IMR-90 (cell line): Measurements from ENCODE around the gene TAF1D. TPM values are rescaled to one million over a fixed set of nuclear protein-coding genes. Genes with fewer than 3 reads are reported as not detected.

ENCODE experiments used
- ATAC-seq: fragments of 200-7000 bp; cut with Tn5 transposase; 2 replicates; pipeline ENCODE4 v1.9.1; 2020; ENCODE audit warnings: low read depth, mild to moderate bottlenecking, moderate library complexity
- BruUV-seq: library from RNA; stranded (reverse); fragments of 400-500 nt; replicated peaks from 2 replicates; lab custom pipeline; 2021; lab: Mats Ljungman, UMichigan
- CTCF ChIA-PET: fragments of 300-600 bp; formaldehyde crosslinking; extraction: SDS; loops from one replicate; lab custom pipeline; 2021; ENCODE audit warnings: antibody characterized with exemption; lab: Yijun Ruan, JAX
- POLR2A ChIA-PET: fragments of 300-600 bp; sonication (Branson Sonifier 250); formaldehyde crosslinking; loops from one replicate; lab custom pipeline; 2022; ENCODE audit warnings: antibody characterized with exemption; ENCODE audit not compliant: unreplicated experiment; lab: Charles Lee
- DNase-seq: peaks from one replicate; pipeline ENCODE4 v3.0.0; 2013
- H2AFZ ChIP-seq: replicated peaks from 2 replicates; pipeline ENCODE3; 2013; ENCODE audit warnings: low read length, mild to moderate bottlenecking; ENCODE audit not compliant: poor library complexity
- H2AK5ac ChIP-seq: 2 replicates; pipeline ENCODE4 v1.6.1; 2013; ENCODE audit warnings: low read depth, low read length, inconsistent platforms
- H2AK9ac ChIP-seq: replicated peaks from 2 replicates; pipeline ENCODE3; 2013; ENCODE audit warnings: mild to moderate bottlenecking, low read depth, low read length, moderate library complexity; ENCODE audit not compliant: poor library complexity
- H2BK120ac ChIP-seq: 2 replicates; pipeline ENCODE4 v1.6.1; 2013; ENCODE audit warnings: low read depth, low read length, inconsistent platforms
- H2BK15ac ChIP-seq: 3 replicates; pipeline ENCODE4 v1.6.1; 2013; ENCODE audit warnings: low read depth, low read length, inconsistent platforms
- H2BK20ac ChIP-seq: 2 replicates; pipeline ENCODE4 v1.6.1; 2013; ENCODE audit warnings: low read depth, mild to moderate bottlenecking, inconsistent platforms, low read length, moderate library complexity
- H2BK5ac ChIP-seq: 2 replicates; pipeline ENCODE4 v1.6.1; 2013; ENCODE audit warnings: mild to moderate bottlenecking, low read depth, low read length, inconsistent platforms; ENCODE audit not compliant: poor library complexity, severe bottlenecking
- H3K14ac ChIP-seq: replicated peaks from 2 replicates; pipeline ENCODE4 v1.6.1; 2013; ENCODE audit warnings: low read depth, low read length, inconsistent platforms
- H3K18ac ChIP-seq: 2 replicates; pipeline ENCODE4 v1.6.1; 2013; ENCODE audit warnings: low read depth, low read length, control low read depth
- H3K23ac ChIP-seq: 2 replicates; pipeline ENCODE4 v1.6.1; 2013; ENCODE audit warnings: low read depth, low read length, inconsistent platforms
- H3K27ac ChIP-seq: 2 replicates; pipeline ENCODE4 v1.5.1; 2013; ENCODE audit warnings: mild to moderate bottlenecking, control low read depth, low read length; ENCODE audit not compliant: insufficient read depth
- H3K27me3 ChIP-seq: 2 replicates; pipeline ENCODE4 v1.6.1; 2013; ENCODE audit warnings: low read length; ENCODE audit not compliant: control insufficient read depth, insufficient read depth
- H3K36me3 ChIP-seq: 2 replicates; pipeline ENCODE4 v1.6.1; 2013; ENCODE audit warnings: low read length, mixed read lengths; ENCODE audit not compliant: control insufficient read depth, insufficient read depth
- H3K4ac ChIP-seq: 2 replicates; pipeline ENCODE4 v1.6.1; 2013; ENCODE audit warnings: low read depth, low read length, inconsistent platforms
- H3K4me1 ChIP-seq: 2 replicates; pipeline ENCODE4 v1.6.1; 2013; ENCODE audit warnings: low read length, mixed read lengths; ENCODE audit not compliant: control insufficient read depth, insufficient read depth
- H3K4me2 ChIP-seq: 2 replicates; pipeline ENCODE4 v1.6.1; 2013; ENCODE audit warnings: low read depth, mild to moderate bottlenecking, control low read depth, low read length, moderate library complexity
- H3K4me3 ChIP-seq: 2 replicates; pipeline ENCODE4 v1.5.1; 2013; ENCODE audit warnings: low read depth, mild to moderate bottlenecking, control low read depth, low read length, moderate library complexity; ENCODE audit not compliant: insufficient read depth
- H3K56ac ChIP-seq: 2 replicates; pipeline ENCODE4 v1.6.1; 2013; ENCODE audit warnings: low read length, inconsistent platforms; ENCODE audit not compliant: insufficient read depth; ENCODE audit errors: extremely low read depth
- H3K79me1 ChIP-seq, 2 experiments: 2 replicates each; pipeline ENCODE4 v1.6.1; 2013; ENCODE audit warnings: low read length in 2 of 2, inconsistent platforms in 1 of 2, low read depth in 1 of 2
- H3K9ac ChIP-seq: 2 replicates; pipeline ENCODE4 v1.6.1; 2013; ENCODE audit warnings: low read depth, low read length, control low read depth
- H3K9me1 ChIP-seq: 2 replicates; pipeline ENCODE4 v1.6.1; 2013; ENCODE audit warnings: low read length, inconsistent platforms; ENCODE audit not compliant: insufficient read depth
- H3K9me3 ChIP-seq: 2 replicates; pipeline ENCODE4 v1.6.1; 2013; ENCODE audit warnings: low read length; ENCODE audit not compliant: control insufficient read depth, insufficient read depth
- H4K20me1 ChIP-seq: 2 replicates; pipeline ENCODE4 v1.6.1; 2013; ENCODE audit warnings: low read length, inconsistent platforms; ENCODE audit not compliant: insufficient read depth
- H4K5ac ChIP-seq: 2 replicates; pipeline ENCODE4 v1.6.1; 2013; ENCODE audit warnings: mild to moderate bottlenecking, low read depth, low read length, control low read depth
- H4K8ac ChIP-seq, 2 experiments: 2 replicates each; pipeline ENCODE4 v1.6.1; 2013; ENCODE audit warnings: low read depth in 2 of 2, low read length in 2 of 2, control low read depth in 1 of 2, inconsistent platforms in 1 of 2
- H4K91ac ChIP-seq: 2 replicates; pipeline ENCODE4 v1.6.1; 2013; ENCODE audit warnings: low read depth, low read length, inconsistent platforms; ENCODE audit not compliant: insufficient read depth
- BHLHE40 ChIP-seq: fragments of 150-350 bp; IDR thresholded peaks from 2 replicates; pipeline ENCODE4 v1.6.1; 2016; ENCODE audit warnings: mild to moderate bottlenecking, low read depth, low read length
- CEBPB ChIP-seq: IDR thresholded peaks from 2 replicates; pipeline ENCODE4 v1.6.1; 2012; ENCODE audit warnings: low read depth, low read length, improper control_type of control experiment
- CHD1 ChIP-seq: IDR thresholded peaks from 2 replicates; pipeline ENCODE4 v1.6.1; 2012; ENCODE audit warnings: low read depth, low read length, improper control_type of control experiment
- FOS ChIP-seq: fragments of 150-350 bp; IDR thresholded peaks from 2 replicates; pipeline ENCODE4 v1.6.1; 2016; ENCODE audit warnings: low read depth, low read length
- MAFK ChIP-seq: IDR thresholded peaks from 2 replicates; pipeline ENCODE4 v1.6.1; 2012; ENCODE audit warnings: low read depth, low read length, improper control_type of control experiment
- MAZ ChIP-seq: IDR thresholded peaks from 2 replicates; pipeline ENCODE4 v1.6.1; 2012; ENCODE audit warnings: low read depth, mild to moderate bottlenecking, low read length, improper control_type of control experiment, moderate library complexity, borderline replicate concordance
- MXI1 ChIP-seq: IDR thresholded peaks from 2 replicates; pipeline ENCODE4 v1.6.1; 2012; ENCODE audit warnings: low read depth, mild to moderate bottlenecking, low read length, moderate library complexity, borderline replicate concordance
- NFE2L2 ChIP-seq: fragments of 150-350 bp; IDR thresholded peaks from 2 replicates; pipeline ENCODE4 v1.6.1; 2016; ENCODE audit warnings: low read depth, mild to moderate bottlenecking, low read length
- POLR2A ChIP-seq: IDR thresholded peaks from 2 replicates; pipeline ENCODE4 v1.6.1; 2012; ENCODE audit warnings: mild to moderate bottlenecking, low read depth, low read length
- RAD21 ChIP-seq: IDR thresholded peaks from 2 replicates; pipeline ENCODE4 v1.6.1; 2012; ENCODE audit warnings: low read length, improper control_type of control experiment
- RCOR1 ChIP-seq: IDR thresholded peaks from 2 replicates; pipeline ENCODE4 v1.6.1; 2012; ENCODE audit warnings: mild to moderate bottlenecking, low read length, improper control_type of control experiment; ENCODE audit not compliant: insufficient replicate concordance
- RFX5 ChIP-seq: IDR thresholded peaks from 2 replicates; pipeline ENCODE4 v1.8.0; 2012; ENCODE audit warnings: low read depth, mild to moderate bottlenecking, low read length, moderate library complexity
- SMC3 ChIP-seq: fragments of 150-350 bp; IDR thresholded peaks from 2 replicates; pipeline ENCODE4 v1.6.1; 2016; ENCODE audit warnings: low read depth, mild to moderate bottlenecking, antibody characterized with exemption, low read length, moderate library complexity
- WGBS, 2 experiments: methylation state at CpG; one replicate each; pipeline versions ENCODE4 v1.1.5 to v1.1.7; 2013; ENCODE audit warnings: missing lambda C conversion rate in 2 of 2; ENCODE audit not compliant: insufficient read length in 1 of 2; ENCODE audit errors: extremely low coverage in 2 of 2; 5-methylcytosine and 5-hydroxymethylcytosine counted together
- dilution Hi-C: fragments of 300-500 bp; cut with HindIII; formaldehyde crosslinking; loops from one replicate; pipeline ENCODE4 v1.14.3; 2018; ENCODE audit warnings: low sequenced_read_pairs; ENCODE audit not compliant: unreplicated experiment
- in situ Hi-C: fragments of 300-500 bp; cut with MboI; formaldehyde crosslinking; loops from 3 replicates; pipeline ENCODE4 v1.14.3; 2019; ENCODE audit warnings: low sequenced_read_pairs, inconsistent platforms, mixed read lengths
- intact Hi-C: fragments of 100-400 bp; cut with micrococcal nuclease; formaldehyde crosslinking; loops from 2 replicates; pipeline ENCODE4 v1.10.0; 2022
- polyA plus RNA-seq, 3 experiments: library from polyadenylated mRNA; depleted of rRNA; stranded (reverse); fragments of >200 nt; gene quantifications; 2 replicates each; pipeline ENCODE4 v1.2.3, GENCODE V29; 2012; ENCODE audit warnings: low replicate concordance in 1 of 3
- total RNA-seq: library from RNA; depleted of rRNA; stranded (reverse); fragments of >200 nt; gene quantifications from 2 replicates; pipeline ENCODE4 v1.2.3, GENCODE V29; 2012
- TF ChIP-seq, protein P1 (sequence below): fragments of 150-350 bp; IDR thresholded peaks from 2 replicates; pipeline ENCODE4 v1.6.1; 2016; ENCODE audit warnings: low read depth, mild to moderate bottlenecking, low read length, moderate library complexity, borderline replicate concordance
- TF ChIP-seq, protein P2 (sequence below): conservative IDR thresholded peaks from 2 replicates; pipeline ENCODE4 v1.5.1; 2012; ENCODE audit warnings: mild to moderate bottlenecking, low read depth, low read length, improper control_type of control experiment
- TF ChIP-seq, protein P3 (sequence below): fragments of 150-350 bp; IDR thresholded peaks from 2 replicates; pipeline ENCODE4 v1.6.1; 2017; ENCODE audit warnings: mild to moderate bottlenecking, antibody characterized with exemption, low read length, low read depth

Gene TAF1D
- total and polyA plus RNA-seq, 2 of the 4 experiments (the other 2 are of a cell fraction): 56.8 to 133 TPM

DNA sequence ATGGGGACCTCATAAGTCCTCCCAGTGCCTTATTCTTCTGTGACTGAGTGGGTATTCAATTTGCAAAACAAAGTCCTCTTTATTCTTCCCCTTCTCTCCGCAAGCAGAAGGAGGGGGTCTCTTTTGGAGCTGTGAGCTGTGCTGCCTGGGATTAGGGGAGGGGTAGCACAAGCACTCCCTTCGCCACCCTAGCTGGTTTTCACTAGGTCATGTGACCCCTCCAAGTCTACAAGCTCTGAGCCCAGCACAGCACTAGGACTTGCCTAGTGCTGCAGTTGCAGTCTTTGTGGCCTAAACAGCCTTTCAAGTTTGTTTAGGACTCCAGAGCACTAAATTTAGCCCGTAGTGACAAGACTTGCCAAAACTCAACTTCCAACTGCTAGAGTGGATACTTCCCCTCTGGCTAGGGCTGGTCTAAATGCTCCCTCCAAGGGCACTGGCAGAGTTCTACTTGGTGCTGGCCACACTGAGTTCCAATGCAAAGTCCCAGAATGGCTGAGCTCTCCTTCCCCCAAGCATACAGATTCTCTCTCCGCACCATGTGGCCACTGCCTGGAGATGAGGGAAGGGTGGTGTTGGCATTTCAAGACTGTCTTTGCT, 25.4 kb downstream of the TAF1D start:
- CTCF ChIA-PET: no interaction called here
- no peak overlapping the region for H3K14ac ChIP-seq
- no peaks in the 10 kb centered on the region for H3K9me3 ChIP-seq
- no peak overlapping the region for H4K91ac ChIP-seq
- H3K27ac ChIP-seq: no peak overlapping the region
- H4K5ac ChIP-seq: no peak overlapping the region
- no peak overlapping the region for H2AK9ac ChIP-seq
- H3K27me3 ChIP-seq: no peaks in the 10 kb centered on the region
- POLR2A ChIA-PET: no interaction called here
- no peak overlapping the region for H3K56ac ChIP-seq
- WGBS, 2 experiments: no CpG with 5 or more reads among the region's 4 CpGs
- H3K23ac ChIP-seq: no peak overlapping the region
- H3K4me3 ChIP-seq: no peak overlapping the region
- H3K36me3 ChIP-seq: peaks cover 18% of the 10 kb centered on the region
- H3K9me1 ChIP-seq: 0 out of 2 replicates have a peak, but pooled peaks cover 4% of the 10 kb centered on the region
- no peak overlapping the region for H2BK120ac ChIP-seq
- H3K9ac ChIP-seq: no peak overlapping the region
- H3K18ac ChIP-seq: no peak overlapping the region
- no peak for DNase-seq
- intact Hi-C loops (no loop called here), dilution Hi-C loops (no loop called here), in situ Hi-C loops (no loop called here)
- H4K8ac ChIP-seq: no peak overlapping the region
- BruUV-seq: no TSS peak
- ATAC-seq: no peak
- H4K20me1 ChIP-seq: no peaks in the 10 kb centered on the region
- peaks cover 11 to 20% of the 10 kb centered on the region in 2 experiments for H3K79me1 ChIP-seq
- no peak overlapping the region for H2BK20ac ChIP-seq
- TF ChIP-seq MAZ (no peak), NFE2L2 (no peak), BHLHE40 (no peak), FOS (no peak), MXI1 (no peak), CEBPB (no peak), POLR2A (no peak), CHD1 (no peak), MAFK (no peak), RCOR1 (no peak), RFX5 (no peak), SMC3 (no peak), RAD21 (no peak)
- TF ChIP-seq, protein P1, sequence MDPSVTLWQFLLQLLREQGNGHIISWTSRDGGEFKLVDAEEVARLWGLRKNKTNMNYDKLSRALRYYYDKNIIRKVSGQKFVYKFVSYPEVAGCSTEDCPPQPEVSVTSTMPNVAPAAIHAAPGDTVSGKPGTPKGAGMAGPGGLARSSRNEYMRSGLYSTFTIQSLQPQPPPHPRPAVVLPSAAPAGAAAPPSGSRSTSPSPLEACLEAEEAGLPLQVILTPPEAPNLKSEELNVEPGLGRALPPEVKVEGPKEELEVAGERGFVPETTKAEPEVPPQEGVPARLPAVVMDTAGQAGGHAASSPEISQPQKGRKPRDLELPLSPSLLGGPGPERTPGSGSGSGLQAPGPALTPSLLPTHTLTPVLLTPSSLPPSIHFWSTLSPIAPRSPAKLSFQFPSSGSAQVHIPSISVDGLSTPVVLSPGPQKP: no peak
- TF ChIP-seq, protein P2, sequence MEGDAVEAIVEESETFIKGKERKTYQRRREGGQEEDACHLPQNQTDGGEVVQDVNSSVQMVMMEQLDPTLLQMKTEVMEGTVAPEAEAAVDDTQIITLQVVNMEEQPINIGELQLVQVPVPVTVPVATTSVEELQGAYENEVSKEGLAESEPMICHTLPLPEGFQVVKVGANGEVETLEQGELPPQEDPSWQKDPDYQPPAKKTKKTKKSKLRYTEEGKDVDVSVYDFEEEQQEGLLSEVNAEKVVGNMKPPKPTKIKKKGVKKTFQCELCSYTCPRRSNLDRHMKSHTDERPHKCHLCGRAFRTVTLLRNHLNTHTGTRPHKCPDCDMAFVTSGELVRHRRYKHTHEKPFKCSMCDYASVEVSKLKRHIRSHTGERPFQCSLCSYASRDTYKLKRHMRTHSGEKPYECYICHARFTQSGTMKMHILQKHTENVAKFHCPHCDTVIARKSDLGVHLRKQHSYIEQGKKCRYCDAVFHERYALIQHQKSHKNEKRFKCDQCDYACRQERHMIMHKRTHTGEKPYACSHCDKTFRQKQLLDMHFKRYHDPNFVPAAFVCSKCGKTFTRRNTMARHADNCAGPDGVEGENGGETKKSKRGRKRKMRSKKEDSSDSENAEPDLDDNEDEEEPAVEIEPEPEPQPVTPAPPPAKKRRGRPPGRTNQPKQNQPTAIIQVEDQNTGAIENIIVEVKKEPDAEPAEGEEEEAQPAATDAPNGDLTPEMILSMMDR: no peak
- TF ChIP-seq, protein P3, sequence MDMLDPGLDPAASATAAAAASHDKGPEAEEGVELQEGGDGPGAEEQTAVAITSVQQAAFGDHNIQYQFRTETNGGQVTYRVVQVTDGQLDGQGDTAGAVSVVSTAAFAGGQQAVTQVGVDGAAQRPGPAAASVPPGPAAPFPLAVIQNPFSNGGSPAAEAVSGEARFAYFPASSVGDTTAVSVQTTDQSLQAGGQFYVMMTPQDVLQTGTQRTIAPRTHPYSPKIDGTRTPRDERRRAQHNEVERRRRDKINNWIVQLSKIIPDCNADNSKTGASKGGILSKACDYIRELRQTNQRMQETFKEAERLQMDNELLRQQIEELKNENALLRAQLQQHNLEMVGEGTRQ: no peak
- H2AK5ac ChIP-seq: no peak overlapping the region
- no peak overlapping the region for H3K4ac ChIP-seq
- H2BK5ac ChIP-seq: no peak overlapping the region
- no peak overlapping the region for H2BK15ac ChIP-seq
- H2AFZ ChIP-seq: no peak overlapping the region
- no peaks in the 10 kb centered on the region for H3K4me1 ChIP-seq
- H3K4me2 ChIP-seq: no peak overlapping the region
